Loucy (cell line): ENCODE data around the gene CLINT1.

Experiments
- EZH2phosphoT487 ChIP-seq: fragments of 200-600 bp; IDR thresholded peaks from 2 replicates; pipeline ENCODE4 v1.6.1; 2018; ENCODE audit warnings: antibody characterized with exemption, mild to moderate bottlenecking, moderate library complexity, borderline replicate concordance
- TF ChIP-seq, protein P1 (sequence below): fragments of 200-600 bp; sonication (generic); conservative IDR thresholded peaks from 2 replicates; pipeline ENCODE4 v1.5.1; 2014; ENCODE audit warnings: mild to moderate bottlenecking, antibody characterized with exemption, low read length

DNA sequence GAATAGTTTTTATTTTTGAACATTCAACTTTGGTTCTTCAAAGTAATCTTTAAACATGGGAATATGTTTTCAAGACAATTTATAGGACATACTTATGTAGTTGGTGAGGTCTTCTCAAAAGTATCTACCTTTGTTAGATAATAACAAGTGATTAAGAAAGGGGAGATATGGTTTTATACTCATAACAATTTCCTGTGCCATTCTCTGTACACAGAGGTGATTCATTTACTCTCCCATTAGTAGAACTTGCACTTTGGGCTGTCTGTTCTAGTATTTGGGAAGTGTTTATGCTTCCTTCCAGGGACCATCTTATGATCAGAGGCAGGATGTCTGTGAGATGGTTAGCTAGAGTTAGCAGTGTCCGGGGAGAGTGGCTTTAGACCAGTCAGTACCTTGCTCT is 100.2 kb downstream of the CLINT1 start:
- TF ChIP-seq, protein P1, sequence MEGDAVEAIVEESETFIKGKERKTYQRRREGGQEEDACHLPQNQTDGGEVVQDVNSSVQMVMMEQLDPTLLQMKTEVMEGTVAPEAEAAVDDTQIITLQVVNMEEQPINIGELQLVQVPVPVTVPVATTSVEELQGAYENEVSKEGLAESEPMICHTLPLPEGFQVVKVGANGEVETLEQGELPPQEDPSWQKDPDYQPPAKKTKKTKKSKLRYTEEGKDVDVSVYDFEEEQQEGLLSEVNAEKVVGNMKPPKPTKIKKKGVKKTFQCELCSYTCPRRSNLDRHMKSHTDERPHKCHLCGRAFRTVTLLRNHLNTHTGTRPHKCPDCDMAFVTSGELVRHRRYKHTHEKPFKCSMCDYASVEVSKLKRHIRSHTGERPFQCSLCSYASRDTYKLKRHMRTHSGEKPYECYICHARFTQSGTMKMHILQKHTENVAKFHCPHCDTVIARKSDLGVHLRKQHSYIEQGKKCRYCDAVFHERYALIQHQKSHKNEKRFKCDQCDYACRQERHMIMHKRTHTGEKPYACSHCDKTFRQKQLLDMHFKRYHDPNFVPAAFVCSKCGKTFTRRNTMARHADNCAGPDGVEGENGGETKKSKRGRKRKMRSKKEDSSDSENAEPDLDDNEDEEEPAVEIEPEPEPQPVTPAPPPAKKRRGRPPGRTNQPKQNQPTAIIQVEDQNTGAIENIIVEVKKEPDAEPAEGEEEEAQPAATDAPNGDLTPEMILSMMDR = no peak
- no peak for TF ChIP-seq EZH2phosphoT487
